GM20000 (cell line): ENCODE results near the gene GPR68.

Experiments
- DNase-seq: peaks from one replicate; pipeline ENCODE4 v3.0.0; 2012; ENCODE audit warnings: low spot score
- TF ChIP-seq, protein P1 (sequence below): IDR thresholded peaks from 2 replicates; pipeline ENCODE4 v1.5.1; 2012; ENCODE audit warnings: mild to moderate bottlenecking, control low read depth; ENCODE audit errors: extremely low read depth, missing control alignments

The GPR68 gene

DNA sequence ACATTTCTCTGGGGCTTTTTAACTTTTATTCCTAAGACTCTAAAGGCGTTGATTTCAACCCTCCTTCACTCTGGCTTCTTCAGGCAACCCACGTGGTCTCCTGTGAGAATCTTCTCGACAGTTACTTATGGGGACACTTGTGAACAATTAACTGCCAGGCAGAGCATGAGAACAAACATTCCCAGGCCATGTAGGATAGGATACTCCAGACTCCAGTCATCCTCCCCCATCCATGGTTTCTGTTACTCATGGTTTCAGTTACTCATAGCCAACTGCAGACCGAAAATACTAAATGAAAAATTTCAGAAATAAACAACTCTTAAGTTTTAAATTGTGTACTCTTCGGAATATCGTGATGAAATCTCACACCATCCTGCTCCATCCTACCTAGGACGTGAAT lies 19.5 kb downstream of the GPR68 start:
- TF ChIP-seq, protein P1, sequence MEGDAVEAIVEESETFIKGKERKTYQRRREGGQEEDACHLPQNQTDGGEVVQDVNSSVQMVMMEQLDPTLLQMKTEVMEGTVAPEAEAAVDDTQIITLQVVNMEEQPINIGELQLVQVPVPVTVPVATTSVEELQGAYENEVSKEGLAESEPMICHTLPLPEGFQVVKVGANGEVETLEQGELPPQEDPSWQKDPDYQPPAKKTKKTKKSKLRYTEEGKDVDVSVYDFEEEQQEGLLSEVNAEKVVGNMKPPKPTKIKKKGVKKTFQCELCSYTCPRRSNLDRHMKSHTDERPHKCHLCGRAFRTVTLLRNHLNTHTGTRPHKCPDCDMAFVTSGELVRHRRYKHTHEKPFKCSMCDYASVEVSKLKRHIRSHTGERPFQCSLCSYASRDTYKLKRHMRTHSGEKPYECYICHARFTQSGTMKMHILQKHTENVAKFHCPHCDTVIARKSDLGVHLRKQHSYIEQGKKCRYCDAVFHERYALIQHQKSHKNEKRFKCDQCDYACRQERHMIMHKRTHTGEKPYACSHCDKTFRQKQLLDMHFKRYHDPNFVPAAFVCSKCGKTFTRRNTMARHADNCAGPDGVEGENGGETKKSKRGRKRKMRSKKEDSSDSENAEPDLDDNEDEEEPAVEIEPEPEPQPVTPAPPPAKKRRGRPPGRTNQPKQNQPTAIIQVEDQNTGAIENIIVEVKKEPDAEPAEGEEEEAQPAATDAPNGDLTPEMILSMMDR = no peak
- no peak for DNase-seq

DNA sequence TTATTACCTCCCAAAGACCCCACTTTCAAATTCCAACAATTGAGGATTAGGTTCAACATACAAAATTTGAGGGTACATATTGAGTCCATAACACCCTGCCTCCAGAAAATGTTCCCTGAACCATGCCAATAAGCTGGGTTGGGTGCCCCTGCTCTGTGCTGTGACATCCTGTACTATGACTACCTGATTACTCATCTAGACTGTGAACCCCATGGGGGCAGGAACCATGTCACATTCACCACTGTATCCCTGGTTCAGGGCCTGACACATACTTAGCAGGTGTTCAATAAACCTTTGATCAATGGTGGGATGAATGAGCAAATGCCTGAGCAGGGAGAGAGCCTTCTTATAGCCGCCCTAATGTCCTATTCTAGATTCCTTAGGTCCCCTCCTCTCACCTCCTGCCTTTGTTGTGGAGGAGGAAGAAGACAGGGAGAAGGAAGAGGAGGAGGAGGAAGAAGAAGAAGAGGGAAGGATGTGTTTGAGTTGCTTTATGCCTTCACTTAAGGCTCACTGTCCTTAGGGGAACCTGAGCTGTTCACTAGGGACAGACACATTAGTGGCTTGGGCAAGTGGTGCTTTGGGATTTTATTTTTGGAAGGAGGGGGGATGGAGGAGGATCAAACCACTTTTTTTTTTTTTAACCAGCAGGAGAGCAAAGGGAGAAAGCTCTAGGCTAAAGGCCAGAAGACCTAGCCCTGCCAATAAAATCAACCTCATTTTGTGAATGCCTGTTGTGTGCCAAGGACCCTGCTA lies 21.3 kb downstream of the GPR68 start:
- TF ChIP-seq, protein P1 = no peak
- DNase-seq = no peak

DNA sequence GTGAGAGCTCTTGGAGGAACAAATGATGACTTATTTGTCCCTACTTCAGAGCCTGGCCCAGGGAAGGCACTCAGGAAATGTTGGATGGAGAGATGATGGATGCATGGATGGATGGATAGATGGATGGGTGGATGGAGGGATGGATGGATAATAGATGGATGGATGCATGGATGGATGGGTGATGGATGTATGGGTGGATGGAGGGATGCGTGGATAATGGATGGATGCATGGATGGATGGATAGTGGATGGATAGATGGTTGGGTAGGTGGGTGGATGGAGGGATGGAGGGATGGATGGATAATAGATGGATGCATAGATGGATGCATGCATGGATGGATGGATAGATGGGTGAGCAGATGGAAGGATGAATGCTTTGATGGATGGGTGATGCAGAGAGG lies 23.2 kb downstream of the GPR68 start:
- TF ChIP-seq, protein P1 = no peak
- no peak for DNase-seq

DNA sequence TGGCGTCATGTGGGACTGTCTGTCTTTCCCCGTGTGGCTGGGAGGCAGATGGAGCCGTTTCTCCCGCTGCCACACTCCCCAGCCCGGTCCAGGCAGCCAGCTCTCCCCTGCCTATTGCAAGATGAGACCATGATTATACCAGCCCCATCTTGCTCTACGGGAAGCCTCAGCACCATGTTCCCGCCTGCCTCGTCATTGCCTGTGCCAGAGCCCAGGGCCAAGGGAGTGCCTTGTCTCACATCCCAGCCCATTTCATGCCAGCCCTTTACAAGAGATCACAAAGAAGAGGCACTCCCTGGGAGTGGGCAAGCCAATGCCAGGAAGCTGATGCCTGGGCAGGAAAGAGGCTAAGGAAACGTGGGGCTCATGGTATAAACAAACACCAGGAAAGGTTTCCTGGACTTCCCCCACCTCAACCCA lies 23.9 kb downstream of the GPR68 start:
- no peak for DNase-seq
- TF ChIP-seq, protein P1 = no peak

DNA sequence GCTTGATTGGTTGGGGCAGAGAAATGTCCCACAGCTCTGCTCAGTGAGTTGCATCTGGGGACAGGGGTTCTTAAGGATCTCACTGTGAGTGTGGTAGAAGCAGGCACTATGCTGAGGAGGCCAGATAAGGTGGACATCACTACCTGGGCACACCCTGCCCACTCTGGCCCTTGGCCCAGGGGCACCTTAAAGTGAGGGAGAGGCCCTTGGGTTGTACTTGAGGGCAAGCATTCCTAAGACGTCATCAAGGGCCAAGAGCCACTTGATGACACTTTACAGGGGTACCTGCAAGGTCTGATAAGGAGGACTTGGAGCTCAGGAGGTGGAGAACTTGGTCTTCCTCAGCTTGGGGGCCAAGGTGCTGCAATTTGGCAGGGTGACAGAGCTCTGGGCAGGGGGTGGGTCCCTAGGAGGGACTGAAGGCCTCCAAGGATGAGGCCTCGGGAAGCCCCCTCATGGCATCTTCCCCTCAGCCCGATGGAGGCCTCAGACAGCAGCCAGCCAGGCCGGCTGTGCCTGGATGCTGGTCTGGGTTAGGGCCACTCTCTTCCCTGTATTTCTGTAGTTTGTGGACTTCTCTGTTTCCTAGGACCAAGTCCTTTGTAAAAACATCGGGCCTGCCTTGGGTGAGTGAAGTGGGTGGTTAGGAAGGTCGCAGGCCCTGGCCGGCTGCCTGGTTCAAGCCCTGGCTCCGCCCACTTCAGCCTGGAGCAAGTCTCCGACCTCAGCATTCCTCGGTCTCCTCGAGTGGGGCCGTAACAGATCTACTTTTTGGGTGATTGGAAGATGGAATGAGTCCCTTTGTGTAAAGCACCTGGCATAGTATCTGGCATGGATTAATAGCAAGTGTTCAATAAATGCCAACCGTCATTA lies 24.8 kb downstream of the GPR68 start:
- TF ChIP-seq, protein P1 = no peak
- no peak for DNase-seq

DNA sequence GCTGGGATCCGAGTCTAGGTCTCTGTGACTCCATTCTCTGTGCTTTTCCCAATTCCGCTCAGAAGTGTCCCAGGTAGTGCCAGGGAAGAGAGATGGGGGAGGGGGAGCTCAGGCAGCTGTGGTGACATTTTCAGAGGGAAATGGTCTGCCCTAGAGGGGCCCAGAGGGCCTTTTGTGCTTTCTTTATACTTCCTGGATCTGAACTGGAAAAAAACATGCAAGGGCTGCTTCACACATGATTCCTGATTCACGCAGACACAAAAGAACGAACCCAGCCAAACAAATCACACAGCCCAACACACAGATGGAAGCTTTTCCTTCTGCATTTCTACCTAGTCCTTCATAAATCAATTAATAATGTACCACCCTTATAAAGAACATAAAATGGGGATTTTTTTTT lies 26.5 kb downstream of the GPR68 start:
- TF ChIP-seq, protein P1 = no peak

DNA sequence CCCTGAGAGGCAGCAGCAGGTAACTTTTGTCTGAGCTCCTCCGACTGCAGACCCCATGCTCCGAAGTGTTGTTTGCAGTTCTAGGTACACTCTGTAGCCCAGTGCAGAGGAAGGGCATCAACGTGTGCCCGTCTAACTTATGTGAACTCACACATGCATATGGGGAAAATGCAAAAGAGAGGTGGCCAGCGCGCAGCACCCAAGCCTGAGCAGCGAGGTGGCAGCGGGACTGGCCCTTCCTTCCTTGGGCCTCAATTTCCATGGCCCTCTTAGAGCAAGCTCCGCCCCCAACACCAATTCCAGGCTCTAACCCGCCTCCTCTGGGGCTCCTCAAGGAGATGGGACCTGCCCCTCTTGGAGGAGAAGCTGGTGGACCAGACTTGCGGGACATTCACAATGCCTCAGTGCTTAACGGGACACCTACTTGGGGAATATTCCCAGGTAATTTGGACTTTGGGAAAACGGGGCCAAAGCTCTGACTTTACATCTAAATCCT lies 27.7 kb downstream of the GPR68 start:
- TF ChIP-seq, protein P1 = no peak
- DNase-seq = no peak

More for the DNA sequence above, 26.5 kb downstream of the GPR68 start:
- no peak for DNase-seq
